Gastrocnemius medialis (tissue), 4 donors: ENCODE results near the gene SDK2.

ENCODE experiments used
- CTCF ChIP-seq, 5 experiments: fragments of 450-650 bp in 3 of 5; fragments of 200-600 bp in 2 of 5; sonication (generic) in 2 of 5; IDR thresholded peaks in 4 of 5; conservative IDR thresholded peaks in 1 of 5; 1 replicate in 4 of 5; 2 replicates in 1 of 5; pipeline ENCODE4 v1.5.1; 2016 to 2019; ENCODE audit warnings: antibody characterized with exemption in 5 of 5, mild to moderate bottlenecking in 3 of 5, moderate library complexity in 3 of 5
- POLR2A ChIP-seq, 2 donors: fragments of 450-650 bp; IDR thresholded peaks; one replicate each; pipeline ENCODE4 v1.6.1; 2017; ENCODE audit warnings: antibody characterized with exemption in 2 of 2, mild to moderate bottlenecking in 2 of 2, moderate library complexity in 2 of 2

GRCh38 chr17:73284906-73285602, 359.2 kb downstream of the SDK2 start:
- TF ChIP-seq POLR2A (IDR thresholded peaks at IDR 0.05), result no peak
- no peak for TF ChIP-seq CTCF (IDR thresholded peaks at IDR 0.05 in 4 of 5, conservative IDR thresholded peaks at IDR 0.05 in 1 of 5)
